ENCODE measurements around the gene AP2A1.

Gene AP2A1

DNA sequence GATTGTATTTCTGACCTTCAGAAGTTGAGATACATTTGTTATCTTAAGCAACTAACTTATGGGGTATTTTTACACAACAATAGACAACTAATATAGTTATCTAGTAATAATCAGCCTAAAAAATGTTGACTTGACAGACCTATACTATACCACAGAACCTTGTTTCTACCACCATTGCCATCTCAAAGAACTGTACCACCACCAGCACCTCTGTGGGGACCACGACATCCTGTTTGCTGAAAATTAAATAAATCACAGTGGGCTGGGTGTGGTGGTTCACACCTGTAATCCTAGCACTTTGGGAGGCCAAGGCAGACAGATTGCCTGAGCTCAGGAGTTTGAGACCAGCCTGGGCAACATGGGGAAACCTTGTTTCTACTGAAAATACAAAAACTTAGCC, 27.7 kb upstream of the AP2A1 start:
- POLR2A ChIA-PET, result no interaction called here
- Histone ChIP-seq H3K9me3 (ENCODE audit: control extremely low read depth in 1 of 5, control insufficient read depth in 4 of 5, insufficient read depth in 2 of 5, low read depth in 1 of 5, low read length in 4 of 5) (no peaks in the 10 kb centered on the region), H3K4me3 (ENCODE audit: control insufficient read depth in 1 of 7, extremely low read depth in 1 of 7, insufficient read depth in 4 of 7, low read depth in 2 of 7, low read length in 6 of 7) (no peak overlapping the region), H3K4me1 (ENCODE audit: control extremely low read depth in 1 of 4, control insufficient read depth in 4 of 4, insufficient read depth in 4 of 4, low read length in 3 of 4) (peaks cover 0 to 8% (median 1%) of the 10 kb centered on the region in 4 experiments), H3K27me3 (replicated peaks in 2 of 5; ENCODE audit: control insufficient read depth in 4 of 5, insufficient read depth in 5 of 5, low read length in 4 of 5) (no peaks in the 10 kb centered on the region), H3K27ac (ENCODE audit: insufficient read depth in 1 of 2, low read depth in 1 of 2, low read length in 2 of 2, poor library complexity in 1 of 2, severe bottlenecking in 2 of 2) (no peak overlapping the region), H3K36me3 (ENCODE audit: control insufficient read depth in 4 of 4, insufficient read depth in 4 of 4, low read length in 3 of 4) (no peaks in the 10 kb centered on the region)
- WGBS (ENCODE audit: insufficient coverage), result no CpG with 5 or more reads among the region's 1 CpG
- no peak for DNase-seq
- CTCF ChIA-PET, result no interaction called here

DNA sequence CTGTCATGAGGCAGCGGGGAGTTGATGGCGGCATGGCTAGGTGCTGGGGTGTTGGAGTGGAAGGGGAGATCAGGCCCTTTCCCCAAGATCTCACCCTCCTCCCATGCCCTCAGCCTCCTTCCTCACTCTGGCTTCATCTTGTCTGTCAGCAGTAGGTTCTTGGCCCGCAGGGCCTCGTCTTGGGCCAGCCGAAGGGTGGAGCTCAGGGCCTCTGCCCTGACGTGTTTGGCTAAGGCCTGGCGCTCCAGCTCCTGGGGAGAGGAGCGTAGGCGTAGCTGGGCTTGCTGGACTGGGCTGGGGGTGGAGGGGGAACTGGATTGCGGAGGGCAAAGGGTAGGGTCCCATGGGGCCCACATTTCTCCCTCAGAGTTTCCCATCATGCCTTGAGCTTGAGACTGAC, 26.9 kb upstream of the AP2A1 start:
- Histone ChIP-seq H3K36me3 (ENCODE audit: control insufficient read depth in 4 of 4, insufficient read depth in 4 of 4, low read length in 3 of 4) (no peaks in the 10 kb centered on the region), H3K9me3 (ENCODE audit: control extremely low read depth in 1 of 5, control insufficient read depth in 4 of 5, insufficient read depth in 2 of 5, low read depth in 1 of 5, low read length in 4 of 5) (no peaks in the 10 kb centered on the region), H3K27ac (ENCODE audit: insufficient read depth in 1 of 2, low read depth in 1 of 2, low read length in 2 of 2, poor library complexity in 1 of 2, severe bottlenecking in 2 of 2) (no peak overlapping the region), H3K4me1 (ENCODE audit: control extremely low read depth in 1 of 4, control insufficient read depth in 4 of 4, insufficient read depth in 4 of 4, low read length in 3 of 4) (peaks cover 0 to 8% (median 1%) of the 10 kb centered on the region in 4 experiments), H3K4me3 (ENCODE audit: control insufficient read depth in 1 of 7, extremely low read depth in 1 of 7, insufficient read depth in 4 of 7, low read depth in 2 of 7, low read length in 6 of 7) (no peak overlapping the region), H3K27me3 (replicated peaks in 2 of 5; ENCODE audit: control insufficient read depth in 4 of 5, insufficient read depth in 5 of 5, low read length in 4 of 5) (no peaks in the 10 kb centered on the region)
- no peak for DNase-seq
- CTCF ChIA-PET, result no interaction called here
- POLR2A ChIA-PET, result no interaction called here
- 100% methylated on average over 4 of the region's 10 CpGs for WGBS (ENCODE audit: insufficient coverage)

DNA sequence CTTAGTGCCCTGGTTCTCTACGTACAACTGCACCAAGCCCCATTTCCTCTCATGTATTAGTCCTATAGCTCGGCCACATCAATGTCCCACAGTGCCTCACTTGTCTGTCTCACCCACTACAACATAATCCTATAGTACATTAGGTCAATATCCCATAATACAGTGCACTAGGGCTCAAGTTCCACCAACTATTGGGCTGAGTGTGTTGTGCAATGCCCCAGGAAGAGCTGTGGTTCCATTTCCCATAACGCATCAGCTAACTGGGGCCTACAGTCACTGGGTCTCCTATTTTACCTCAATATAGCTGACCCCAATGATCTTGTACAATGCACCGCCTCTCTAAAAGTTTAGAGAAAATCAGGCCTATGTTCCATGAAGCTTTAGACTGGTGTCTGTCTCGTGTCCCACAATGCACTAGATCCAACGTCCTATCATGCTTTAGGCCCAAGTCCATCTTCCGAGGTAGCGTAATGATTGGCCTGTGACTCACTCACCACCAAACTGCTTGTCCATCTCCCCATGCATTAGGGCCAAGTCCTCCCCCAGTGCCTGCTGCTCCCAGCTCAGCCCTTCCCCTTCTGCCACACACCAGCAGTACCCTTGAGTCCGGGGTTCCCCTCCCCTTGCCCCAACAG, 25.5 kb upstream of the AP2A1 start:
- 98% methylated on average over 9 of the region's 9 CpGs for WGBS (ENCODE audit: insufficient coverage)
- no peak for DNase-seq
- Histone ChIP-seq H3K9me3 (ENCODE audit: control extremely low read depth in 1 of 5, control insufficient read depth in 4 of 5, insufficient read depth in 2 of 5, low read depth in 1 of 5, low read length in 4 of 5) (no peaks in the 10 kb centered on the region), H3K36me3 (ENCODE audit: control insufficient read depth in 4 of 4, insufficient read depth in 4 of 4, low read length in 3 of 4) (no peaks in the 10 kb centered on the region), H3K27me3 (replicated peaks in 2 of 5; ENCODE audit: control insufficient read depth in 4 of 5, insufficient read depth in 5 of 5, low read length in 4 of 5) (no peaks in the 10 kb centered on the region), H3K4me3 (ENCODE audit: control insufficient read depth in 1 of 7, extremely low read depth in 1 of 7, insufficient read depth in 4 of 7, low read depth in 2 of 7, low read length in 6 of 7) (no peak overlapping the region), H3K4me1 (ENCODE audit: control extremely low read depth in 1 of 4, control insufficient read depth in 4 of 4, insufficient read depth in 4 of 4, low read length in 3 of 4) (peaks cover 0 to 8% (median 1%) of the 10 kb centered on the region in 4 experiments), H3K27ac (ENCODE audit: insufficient read depth in 1 of 2, low read depth in 1 of 2, low read length in 2 of 2, poor library complexity in 1 of 2, severe bottlenecking in 2 of 2) (no peak overlapping the region)
- ChIA-PET CTCF (interaction anchor here (0.7 to 1.0 kb wide), 2 partner anchors 9 to 60 kb away, joined by 3 read pairs; no protein-coding TSS in a partner anchor), POLR2A (interaction anchor here (0.5 kb wide), 1 partner anchor 18 kb away, joined by 4 read pairs; no protein-coding TSS in a partner anchor)

DNA sequence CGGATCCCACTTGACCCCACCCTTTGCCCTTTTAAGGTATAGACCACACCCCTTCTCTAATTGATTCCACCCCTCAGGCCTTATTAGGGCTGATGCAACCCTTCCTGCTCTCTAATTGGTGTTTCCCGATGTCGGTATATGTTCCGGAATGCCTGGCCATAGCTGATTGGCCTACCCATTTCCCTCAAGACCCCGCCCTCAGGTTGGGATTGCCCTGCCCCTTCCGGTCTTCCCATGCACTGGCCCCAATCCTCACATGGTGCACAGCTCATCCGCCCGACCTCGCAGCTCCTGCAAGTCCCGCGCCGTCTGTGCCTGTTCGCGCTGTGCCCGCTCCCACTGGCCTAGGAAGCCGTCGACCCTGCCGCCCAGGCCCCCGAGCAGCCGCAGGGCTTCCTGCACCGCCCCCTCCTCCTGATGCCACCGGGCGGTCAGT, 21.8 kb upstream of the AP2A1 start:
- ChIA-PET CTCF (interaction anchor here (1.6 kb wide), 1 partner anchor 27 kb away, joined by 6 read pairs; no protein-coding TSS in a partner anchor), POLR2A (no interaction called here)
- H3K27ac ChIP-seq (ENCODE audit: insufficient read depth in 1 of 2, low read depth in 1 of 2, low read length in 2 of 2, poor library complexity in 1 of 2, severe bottlenecking in 2 of 2), result no peak overlapping the region
- H3K9me3 ChIP-seq (ENCODE audit: control extremely low read depth in 1 of 5, control insufficient read depth in 4 of 5, insufficient read depth in 2 of 5, low read depth in 1 of 5, low read length in 4 of 5), result no peaks in the 10 kb centered on the region
- H3K36me3 ChIP-seq (ENCODE audit: control insufficient read depth in 4 of 4, insufficient read depth in 4 of 4, low read length in 3 of 4), result no peaks in the 10 kb centered on the region
- WGBS (ENCODE audit: insufficient coverage), result 97% methylated on average over 23 of the region's 23 CpGs
- peaks cover 0 to 4% (median 1%) of the 10 kb centered on the region in 4 experiments for H3K4me1 ChIP-seq (ENCODE audit: control extremely low read depth in 1 of 4, control insufficient read depth in 4 of 4, insufficient read depth in 4 of 4, low read length in 3 of 4)
- DNase-seq, result no peak
- H3K4me3 ChIP-seq (ENCODE audit: control insufficient read depth in 1 of 7, extremely low read depth in 1 of 7, insufficient read depth in 4 of 7, low read depth in 2 of 7, low read length in 6 of 7), result no peak overlapping the region
- H3K27me3 ChIP-seq (replicated peaks in 2 of 5; ENCODE audit: control insufficient read depth in 4 of 5, insufficient read depth in 5 of 5, low read length in 4 of 5), result no peaks in the 10 kb centered on the region

DNA sequence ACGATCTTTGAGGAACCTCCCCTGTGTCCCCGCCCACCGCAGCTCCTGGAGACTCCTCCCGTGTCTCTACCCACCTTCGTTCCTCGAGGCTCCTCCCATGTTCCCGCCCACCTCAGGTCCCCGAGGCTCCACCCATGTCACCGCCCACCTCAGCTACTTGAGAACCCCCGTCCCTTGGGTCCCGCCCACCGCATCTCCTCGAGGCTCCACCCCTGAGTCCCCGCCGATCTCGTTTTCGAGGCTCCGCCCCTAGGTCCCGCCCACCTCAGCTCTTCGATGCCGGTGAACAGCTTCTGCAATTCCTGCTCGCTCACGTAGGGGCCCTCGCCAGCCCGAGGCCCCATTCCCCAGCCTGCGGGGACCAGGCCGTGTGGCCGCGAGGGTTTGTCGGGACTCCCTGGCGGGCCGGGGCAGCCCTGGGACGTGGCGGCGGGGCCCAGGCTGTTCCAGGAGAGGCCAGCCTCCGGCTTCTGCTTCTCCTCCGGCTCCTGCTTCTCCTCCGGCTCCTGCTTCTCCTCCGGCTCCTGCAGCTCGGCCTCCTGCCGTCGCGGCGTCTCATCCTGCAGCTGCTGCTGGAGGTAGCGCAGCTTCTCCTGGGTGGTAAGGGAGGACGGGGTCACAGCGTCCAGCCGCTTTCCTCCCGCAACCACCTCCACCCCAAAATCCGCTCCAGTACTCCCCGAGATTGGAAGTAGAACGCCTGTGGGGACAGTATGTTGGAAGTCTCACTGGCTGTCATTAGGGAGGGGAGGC, 20.4 kb upstream of the AP2A1 start:
- no peak overlapping the region for H3K4me3 ChIP-seq (ENCODE audit: control insufficient read depth in 1 of 7, extremely low read depth in 1 of 7, insufficient read depth in 4 of 7, low read depth in 2 of 7, low read length in 6 of 7)
- H3K27ac ChIP-seq (ENCODE audit: insufficient read depth in 1 of 2, low read depth in 1 of 2, low read length in 2 of 2, poor library complexity in 1 of 2, severe bottlenecking in 2 of 2), result no peak overlapping the region
- H3K36me3 ChIP-seq (ENCODE audit: control insufficient read depth in 4 of 4, insufficient read depth in 4 of 4, low read length in 3 of 4), result no peaks in the 10 kb centered on the region
- H3K9me3 ChIP-seq (ENCODE audit: control extremely low read depth in 1 of 5, control insufficient read depth in 4 of 5, insufficient read depth in 2 of 5, low read depth in 1 of 5, low read length in 4 of 5), result no peaks in the 10 kb centered on the region
- 49% methylated on average over 47 of the region's 52 CpGs for WGBS (ENCODE audit: insufficient coverage)
- peak; percentile 82 to 91 (median 89) for DNase-seq
- POLR2A ChIA-PET, result no interaction called here
- peaks cover 0 to 3% (median under 1%) of the 10 kb centered on the region in 4 experiments for H3K4me1 ChIP-seq (ENCODE audit: control extremely low read depth in 1 of 4, control insufficient read depth in 4 of 4, insufficient read depth in 4 of 4, low read length in 3 of 4)
- CTCF ChIA-PET, result no interaction called here
- H3K27me3 ChIP-seq (replicated peaks in 2 of 5; ENCODE audit: control insufficient read depth in 4 of 5, insufficient read depth in 5 of 5, low read length in 4 of 5), result no peaks in the 10 kb centered on the region

DNA sequence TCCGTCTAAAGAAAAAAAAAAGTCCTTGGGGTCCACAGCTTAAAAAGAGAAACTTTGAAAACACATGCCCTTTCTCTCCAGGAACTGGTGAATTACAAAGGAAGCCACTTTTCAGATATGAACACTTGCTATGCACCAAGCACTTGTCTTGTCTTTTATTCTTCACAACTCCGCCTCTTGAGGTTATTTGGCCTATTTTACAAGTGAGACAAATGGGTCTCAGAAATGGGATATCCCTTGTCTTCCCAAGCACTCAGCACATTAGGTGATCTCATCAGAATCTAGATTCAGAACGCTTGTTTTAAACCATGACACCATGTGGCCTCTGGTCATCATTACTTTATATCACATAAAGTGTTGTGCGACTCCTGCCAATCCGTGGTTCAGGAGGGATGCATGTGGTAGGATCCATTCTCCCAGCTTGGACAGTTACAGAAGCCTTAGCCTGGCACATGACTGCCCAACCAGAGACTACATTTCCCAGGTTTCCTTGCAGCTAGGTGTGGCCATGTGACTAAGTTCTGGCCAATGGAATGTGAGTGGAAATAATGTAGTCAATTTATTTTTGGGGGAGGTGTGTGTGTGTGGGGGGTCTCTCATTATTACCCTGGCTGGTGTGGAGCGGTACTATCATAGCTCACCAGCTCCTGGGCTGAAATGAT, 17.6 kb upstream of the AP2A1 start:
- no peak overlapping the region for H3K27ac ChIP-seq (ENCODE audit: insufficient read depth in 1 of 2, low read depth in 1 of 2, low read length in 2 of 2, poor library complexity in 1 of 2, severe bottlenecking in 2 of 2)
- no peak overlapping the region for H3K4me3 ChIP-seq (ENCODE audit: control insufficient read depth in 1 of 7, extremely low read depth in 1 of 7, insufficient read depth in 4 of 7, low read depth in 2 of 7, low read length in 6 of 7)
- WGBS (ENCODE audit: insufficient coverage), result 93% methylated on average over 6 of the region's 6 CpGs
- peaks cover 2 to 4% (median 3%) of the 10 kb centered on the region in 5 experiments for H3K9me3 ChIP-seq (ENCODE audit: control extremely low read depth in 1 of 5, control insufficient read depth in 4 of 5, insufficient read depth in 2 of 5, low read depth in 1 of 5, low read length in 4 of 5)
- ChIA-PET CTCF (no interaction called here), POLR2A (no interaction called here)
- H3K4me1 ChIP-seq (ENCODE audit: control extremely low read depth in 1 of 4, control insufficient read depth in 4 of 4, insufficient read depth in 4 of 4, low read length in 3 of 4), result no peaks in the 10 kb centered on the region
- DNase-seq, result no peak
- no peaks in the 10 kb centered on the region for H3K27me3 ChIP-seq (replicated peaks in 2 of 5; ENCODE audit: control insufficient read depth in 4 of 5, insufficient read depth in 5 of 5, low read length in 4 of 5)
- no peaks in the 10 kb centered on the region for H3K36me3 ChIP-seq (ENCODE audit: control insufficient read depth in 4 of 4, insufficient read depth in 4 of 4, low read length in 3 of 4)

DNA sequence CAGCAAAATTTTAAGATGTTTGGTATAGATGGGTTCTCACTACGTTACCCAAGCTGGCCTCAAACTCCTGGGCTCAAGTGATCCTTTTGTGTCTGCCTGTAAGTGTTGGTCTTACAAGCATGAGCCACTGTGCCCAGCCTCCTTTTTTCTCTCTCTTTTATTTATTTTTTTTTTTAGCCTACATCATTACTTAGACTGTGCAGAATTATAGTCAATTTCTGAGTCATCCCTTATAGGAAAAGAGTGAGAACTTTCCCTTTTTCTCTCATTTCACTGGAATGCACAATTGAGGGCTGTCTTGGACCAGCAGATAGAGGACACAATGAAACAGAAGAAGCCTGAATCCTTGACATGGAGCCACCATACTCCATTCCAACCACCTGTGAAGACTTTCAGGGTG, 17.0 kb upstream of the AP2A1 start:
- Histone ChIP-seq H3K9me3 (ENCODE audit: control extremely low read depth in 1 of 5, control insufficient read depth in 4 of 5, insufficient read depth in 2 of 5, low read depth in 1 of 5, low read length in 4 of 5) (peaks cover 2 to 4% (median 3%) of the 10 kb centered on the region in 5 experiments), H3K27me3 (replicated peaks in 2 of 5; ENCODE audit: control insufficient read depth in 4 of 5, insufficient read depth in 5 of 5, low read length in 4 of 5) (no peaks in the 10 kb centered on the region), H3K36me3 (ENCODE audit: control insufficient read depth in 4 of 4, insufficient read depth in 4 of 4, low read length in 3 of 4) (no peaks in the 10 kb centered on the region), H3K4me1 (ENCODE audit: control extremely low read depth in 1 of 4, control insufficient read depth in 4 of 4, insufficient read depth in 4 of 4, low read length in 3 of 4) (no peaks in the 10 kb centered on the region), H3K4me3 (ENCODE audit: control insufficient read depth in 1 of 7, extremely low read depth in 1 of 7, insufficient read depth in 4 of 7, low read depth in 2 of 7, low read length in 6 of 7) (no peak overlapping the region), H3K27ac (ENCODE audit: insufficient read depth in 1 of 2, low read depth in 1 of 2, low read length in 2 of 2, poor library complexity in 1 of 2, severe bottlenecking in 2 of 2) (no peak overlapping the region)
- CTCF ChIA-PET, result no interaction called here
- 86% methylated on average over 1 of the region's 1 CpG for WGBS (ENCODE audit: insufficient coverage)
- no peak for DNase-seq
- POLR2A ChIA-PET, result interaction anchor here (0.7 kb wide), 1 partner anchor 235 kb away, joined by 6 read pairs; no protein-coding TSS in a partner anchor
